Endothelial cell of umbilical vein (primary cell): Measurements from ENCODE around the gene DLL1. TPM values are rescaled to one million over a fixed set of nuclear protein-coding genes. Genes with fewer than 3 reads are reported as not detected.

Experiments used
- BruUV-seq: library from RNA; stranded (reverse); fragments of 400-500 nt; replicated peaks from 2 replicates; lab custom pipeline; 2021; lab: Mats Ljungman, UMichigan
- CTCF ChIA-PET: fragments of 300-600, 350-600 bp; sonication (Branson Sonifier 250); formaldehyde crosslinking; loops from one replicate; lab custom pipeline; 2021; ENCODE audit warnings: antibody characterized with exemption, inconsistent platforms; lab: Charles Lee
- POLR2A ChIA-PET: fragments of 300-600, 350-600 bp; sonication (Branson Sonifier 250); formaldehyde crosslinking; loops from one replicate; lab custom pipeline; 2021; ENCODE audit warnings: antibody characterized with exemption, inconsistent platforms; lab: Charles Lee
- DNase-seq: peaks from one replicate; pipeline ENCODE4 v3.0.0-alpha.2; 2011; ENCODE audit warnings: low read depth, low spot score
- FAIRE-seq: peaks from 2 replicates; lab custom pipeline; 2011; peaks lifted over from hg19 to GRCh38; lab: Jason Lieb, UNC
- H2AFZ ChIP-seq: 2 replicates; pipeline ENCODE4 v1.6.0; 2012; ENCODE audit warnings: low read depth, low read length, control low read depth, inconsistent platforms
- H3K27ac ChIP-seq: 2 replicates; pipeline ENCODE4 v1.5.1; 2011; ENCODE audit warnings: low read depth, mild to moderate bottlenecking, control low read depth, low read length, moderate library complexity; ENCODE audit not compliant: insufficient read depth
- H3K27me3 ChIP-seq, 2 experiments: 2 replicates each; pipeline versions ENCODE4 v1.6.0 to v1.6.1; 2011; ENCODE audit warnings: low read length in 2 of 2, mixed read lengths in 1 of 2; ENCODE audit not compliant: control insufficient read depth in 2 of 2, insufficient read depth in 2 of 2
- H3K36me3 ChIP-seq, 2 experiments: 2 replicates in 1 of 2; 3 replicates in 1 of 2; pipeline ENCODE4 v1.5.1; 2011; ENCODE audit warnings: low read length in 2 of 2, mild to moderate bottlenecking in 1 of 2, moderate library complexity in 1 of 2; ENCODE audit not compliant: control insufficient read depth in 2 of 2, insufficient read depth in 2 of 2; ENCODE audit errors: extremely low read depth in 1 of 2
- H3K4me1 ChIP-seq: 3 replicates; pipeline ENCODE4 v1.5.1; 2011; ENCODE audit warnings: mild to moderate bottlenecking, low read length; ENCODE audit not compliant: control insufficient read depth, insufficient read depth; ENCODE audit errors: extremely low read depth
- H3K4me2 ChIP-seq: 2 replicates; pipeline ENCODE4 v1.6.1; 2011; ENCODE audit warnings: low read length, control low read depth, mixed read lengths; ENCODE audit not compliant: insufficient read depth
- H3K4me3 ChIP-seq, 3 experiments: fragments of 200-600 bp in 1 of 3; sonication (generic), shearing (Covaris generic) in 1 of 3; replicated peaks in 1 of 3; 2 replicates each; pipeline ENCODE4 v1.5.1; 2011 to 2016; ENCODE audit warnings: control low read depth in 3 of 3, low read length in 3 of 3, mild to moderate bottlenecking in 2 of 3, inconsistent platforms in 1 of 3, low read depth in 1 of 3, moderate library complexity in 1 of 3; ENCODE audit not compliant: insufficient read depth in 1 of 3
- H3K79me2 ChIP-seq: 2 replicates; pipeline ENCODE4 v1.6.0; 2012; ENCODE audit warnings: low read length, inconsistent platforms; ENCODE audit not compliant: control insufficient read depth, insufficient read depth
- H3K9ac ChIP-seq: replicated peaks from 2 replicates; pipeline ENCODE3; 2011; ENCODE audit warnings: low read length, control low read depth; ENCODE audit not compliant: insufficient read depth; ENCODE audit errors: extremely low read depth
- H3K9me1 ChIP-seq: replicated peaks from 3 replicates; pipeline ENCODE4 v1.6.0; 2011; ENCODE audit warnings: mild to moderate bottlenecking, low read length; ENCODE audit not compliant: control insufficient read depth, insufficient read depth; ENCODE audit errors: extremely low read depth
- H3K9me3 ChIP-seq: replicated peaks from 2 replicates; pipeline ENCODE4 v1.5.1; 2012; ENCODE audit warnings: low read length, inconsistent platforms; ENCODE audit not compliant: control insufficient read depth, insufficient read depth
- H4K20me1 ChIP-seq: replicated peaks from 2 replicates; pipeline ENCODE3; 2011; ENCODE audit warnings: mild to moderate bottlenecking, low read length; ENCODE audit not compliant: control insufficient read depth, insufficient read depth; ENCODE audit errors: extremely low read depth
- GATA2 ChIP-seq: IDR thresholded peaks from 2 replicates; pipeline ENCODE4 v1.7.0; 2011; ENCODE audit warnings: low read depth, mild to moderate bottlenecking, moderate library complexity, mixed read lengths, low read length; ENCODE audit not compliant: insufficient read length, insufficient read depth
- MAX ChIP-seq: IDR thresholded peaks from 2 replicates; pipeline ENCODE4 v1.6.1; 2011; ENCODE audit not compliant: insufficient read depth, insufficient read length
- MYC ChIP-seq: IDR thresholded peaks from one replicate; pipeline ENCODE4 v1.6.1; 2011; ENCODE audit warnings: mild to moderate bottlenecking, low read depth, low read length
- POLR2A ChIP-seq: IDR thresholded peaks from 2 replicates; pipeline ENCODE4 v1.6.1; 2012; ENCODE audit warnings: low read depth, mild to moderate bottlenecking, control low read depth, low read length
- POLR2AphosphoS5 ChIP-seq: IDR thresholded peaks from 2 replicates; pipeline ENCODE4 v1.6.1; 2012; ENCODE audit warnings: low read depth, mild to moderate bottlenecking, control low read depth, low read length, moderate library complexity; ENCODE audit not compliant: insufficient read depth
- dilution Hi-C: fragments of 300-500 bp; cut with MboI; formaldehyde crosslinking; loops from one replicate; pipeline ENCODE4 v1.15.0; 2019; ENCODE audit warnings: low sequenced_read_pairs; ENCODE audit not compliant: extremely low pct_ligation_motif_present
- intact Hi-C: fragments of 100-400 bp; cut with micrococcal nuclease; formaldehyde crosslinking; loops from one replicate; pipeline ENCODE4 v1.10.0; 2022
- polyA plus RNA-seq, 4 experiments: library from polyadenylated mRNA; depleted of rRNA in 3 of 4; stranded (reverse) in 3 of 4; unstranded in 1 of 4; fragments of >200 nt; gene quantifications; 2 replicates each; pipeline versions ENCODE4 v1.2.1 to v1.2.3, GENCODE V29; 2011 to 2012; ENCODE audit warnings: missing spikeins in 1 of 4
- total RNA-seq: library from RNA; stranded (reverse); gene quantifications from 2 replicates; pipeline ENCODE4 v1.2.3, GENCODE V29; 2021

The DLL1 gene
- total and polyA plus RNA-seq, 2 donors (not counting 3 experiments of a cell fraction or from before 2014, with no cell fraction given) = 1.4 to 2.3 TPM

GRCh38 chr6:170237999-170238740 is 52.7 kb downstream of the DLL1 start:
- Histone ChIP-seq H4K20me1 (no peaks in the 10 kb centered on the region), H3K9me1 (no peaks in the 10 kb centered on the region), H2AFZ (no peak overlapping the region), H3K27ac (no peak overlapping the region), H3K4me2 (no peak overlapping the region), H3K9ac (no peak overlapping the region), H3K79me2 (no peaks in the 10 kb centered on the region), H3K36me3 (no peaks in the 10 kb centered on the region), H3K4me3 (no peak overlapping the region), H3K27me3 (peaks cover 0 to 1% of the 10 kb centered on the region in 2 experiments), H3K4me1 (no peaks in the 10 kb centered on the region), H3K9me3 (no peaks in the 10 kb centered on the region)
- dilution Hi-C loops (no loop called here), intact Hi-C loops (no loop called here)
- POLR2A ChIA-PET = no interaction called here
- DNase-seq = no peak
- CTCF ChIA-PET = no interaction called here
- TF ChIP-seq POLR2A (no peak), POLR2AphosphoS5 (no peak), GATA2 (no peak)
- no TSS peak for BruUV-seq
- no peak for FAIRE-seq

- ChIA-PET POLR2A (no interaction called here), CTCF (no interaction called here)
- DNase-seq (no peak), FAIRE-seq (no peak)
- no peaks in the 10 kb centered on the region for H3K9me3 ChIP-seq
- intact Hi-C loops (no loop called here), dilution Hi-C loops (no loop called here)
- no peak overlapping the region for H3K9ac ChIP-seq
- H3K27ac ChIP-seq = no peak overlapping the region
- no peaks in the 10 kb centered on the region for H3K79me2 ChIP-seq
- no peak overlapping the region for H2AFZ ChIP-seq
- peaks cover 0 to 1% of the 10 kb centered on the region in 2 experiments for H3K27me3 ChIP-seq
- no peaks in the 10 kb centered on the region for H4K20me1 ChIP-seq
- TF ChIP-seq MYC (no peak), MAX (no peak), POLR2A (no peak)
- H3K36me3 ChIP-seq = no peaks in the 10 kb centered on the region
- BruUV-seq = no TSS peak
- no peak overlapping the region for H3K4me2 ChIP-seq
- no peak overlapping the region for H3K4me3 ChIP-seq
- H3K9me1 ChIP-seq = no peaks in the 10 kb centered on the region
- no peaks in the 10 kb centered on the region for H3K4me1 ChIP-seq
These were observed 54.6 kb downstream of the DLL1 start for GRCh38 chr6:170236131-170236836.
